Testis (tissue), 2 donors: Measurements from ENCODE around the gene AGAP1.

Experiments used
- CTCF ChIP-seq, 3 experiments: fragments of 450-650 bp in 2 of 3; fragments of 200-600 bp in 1 of 3; sonication (generic) in 1 of 3; IDR thresholded peaks; one replicate each; pipeline ENCODE4 v1.5.1; 2016 to 2019; ENCODE audit warnings: antibody characterized with exemption in 3 of 3, mild to moderate bottlenecking in 2 of 3, moderate library complexity in 1 of 3
- POLR2A ChIP-seq: fragments of 450-650 bp; IDR thresholded peaks from one replicate; pipeline ENCODE4 v1.6.1; 2017; ENCODE audit warnings: antibody characterized with exemption, mild to moderate bottlenecking, moderate library complexity

DNA sequence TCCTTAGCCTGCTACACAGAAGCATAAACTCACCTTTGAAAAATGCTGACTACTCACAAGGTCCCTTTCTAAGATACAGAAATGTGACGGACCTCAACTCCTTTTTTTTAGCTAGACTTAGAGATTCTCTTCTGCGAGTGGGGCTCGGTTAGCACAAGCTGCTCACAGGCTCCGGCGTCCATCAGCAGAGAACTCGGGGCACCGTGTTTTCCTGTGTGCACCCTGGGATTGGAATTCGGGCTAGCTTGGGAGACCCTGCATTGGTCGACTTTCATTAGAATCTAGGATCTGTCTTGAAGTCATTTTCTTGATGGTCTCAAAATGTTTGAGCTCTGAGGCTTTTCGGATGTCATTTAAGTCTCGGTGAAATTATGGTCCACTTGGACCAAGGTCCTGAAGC, 483.1 kb downstream of the AGAP1 start:
- TF ChIP-seq CTCF (IDR thresholded peaks at IDR 0.05) (no peak), POLR2A (no peak)
